ENCODE measurements around the gene MANSC4.

DNA sequence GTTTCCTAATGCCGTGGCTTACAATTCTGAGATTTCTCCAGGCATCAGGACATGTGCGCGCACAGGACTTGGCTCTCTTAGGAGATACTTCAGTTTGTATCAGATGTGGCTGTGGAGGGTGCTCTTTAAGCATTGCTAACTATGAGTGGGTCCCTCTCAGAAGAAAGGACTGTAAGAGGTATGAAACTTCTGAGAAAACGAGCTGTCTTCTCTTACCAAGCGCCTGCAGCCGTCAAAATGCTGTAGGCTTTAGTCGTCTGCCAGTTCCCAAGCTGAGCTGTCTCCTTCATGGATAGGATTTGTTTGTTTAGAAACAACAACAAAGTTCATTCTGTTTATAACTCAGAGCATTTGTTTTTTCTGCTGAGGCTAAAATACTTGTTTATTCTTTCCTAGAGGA, 16.1 kb upstream of the MANSC4 start:
- TF ChIP-seq EZH2 (IDR thresholded peaks at IDR 0.05; ENCODE audit: insufficient read depth, poor library complexity, severe bottlenecking) (no peak), EZH2phosphoT487 (IDR thresholded peaks at IDR 0.05; ENCODE audit: insufficient read depth, low read depth) (no peak)

Measured in GM23248 (cell line).